Karpas-422 (cell line): ENCODE results near the gene PALS2. TPM values are rescaled to one million over a fixed set of nuclear protein-coding genes. Genes with fewer than 3 reads are reported as not detected.

Experiments
- DNase-seq: peaks from one replicate; pipeline ENCODE4 v3.0.0-alpha.2; 2015
- H2AFZ ChIP-seq: fragments of 200-600 bp; sonication (generic); 2 replicates; pipeline ENCODE4 v1.6.1; 2014; ENCODE audit warnings: antibody characterized with exemption, low read length, mixed read lengths
- H3K27ac ChIP-seq: fragments of 200-600 bp; sonication (generic); 2 replicates; pipeline ENCODE4 v1.5.1; 2014; ENCODE audit warnings: mild to moderate bottlenecking, low read length, moderate library complexity
- H3K27me3 ChIP-seq: fragments of 200-600 bp; sonication (generic); 2 replicates; pipeline ENCODE4 v1.6.1; 2014; ENCODE audit warnings: low read length, mixed read lengths
- H3K36me3 ChIP-seq: fragments of 200-600 bp; sonication (generic); 2 replicates; pipeline ENCODE4 v1.6.1; 2014; ENCODE audit warnings: low read length, mixed read lengths; ENCODE audit not compliant: insufficient read depth
- H3K4me1 ChIP-seq: fragments of 200-600 bp; sonication (generic); 2 replicates; pipeline ENCODE4 v1.6.1; 2014; ENCODE audit warnings: mild to moderate bottlenecking, low read length, mixed read lengths
- H3K4me2 ChIP-seq: fragments of 200-600 bp; sonication (generic); 2 replicates; pipeline ENCODE4 v1.6.1; 2014; ENCODE audit warnings: low read length, low read depth, mild to moderate bottlenecking; ENCODE audit not compliant: poor library complexity, severe bottlenecking
- H3K4me3 ChIP-seq: fragments of 200-600 bp; sonication (generic); 2 replicates; pipeline ENCODE4 v1.5.1; 2014; ENCODE audit warnings: mild to moderate bottlenecking, antibody characterized with exemption, low read length, mixed read lengths
- H3K79me2 ChIP-seq: fragments of 200-600 bp; sonication (generic); 2 replicates; pipeline ENCODE4 v1.6.1; 2014; ENCODE audit warnings: mild to moderate bottlenecking, low read length, mixed read lengths
- H3K9ac ChIP-seq: fragments of 200-600 bp; sonication (generic); 2 replicates; pipeline ENCODE4 v1.6.0; 2014; ENCODE audit warnings: low read length
- H3K9me2 ChIP-seq: fragments of 200-600 bp; sonication (generic), shearing (Covaris generic); replicated peaks from 2 replicates; pipeline ENCODE4 v1.6.0; 2014; ENCODE audit warnings: mild to moderate bottlenecking, low read length, moderate library complexity; ENCODE audit not compliant: insufficient read depth
- H3K9me3 ChIP-seq: fragments of 300-700, 200-600 bp; sonication (generic); 2 replicates; pipeline ENCODE4 v1.6.1; 2014; ENCODE audit warnings: low read length, mixed read lengths
- H4K20me1 ChIP-seq: fragments of 200-600 bp; sonication (generic); 2 replicates; pipeline ENCODE4 v1.6.1; 2014; ENCODE audit warnings: mild to moderate bottlenecking, antibody characterized with exemption, low read length, low read depth; ENCODE audit not compliant: insufficient read depth
- total RNA-seq: library from RNA; depleted of rRNA; stranded (reverse); fragments of >200 nt; shearing (Covaris generic); gene quantifications from 2 replicates; pipeline ENCODE4 v1.2.3, GENCODE V29; 2014; ENCODE audit warnings: low replicate concordance

PALS2 gene
- total RNA-seq, 1 experiment from 2014 or later: 6.3 TPM

GRCh38 chr7:24597014-24597413, 23.8 kb downstream of the PALS2 start:
- H4K20me1 ChIP-seq: peaks cover 50% of the 10 kb centered on the region
- no peaks in the 10 kb centered on the region for H3K9me2 ChIP-seq
- no peaks in the 10 kb centered on the region; the same call in 1 of the 2 replicates for H3K79me2 ChIP-seq
- no peak overlapping the region for H3K9ac ChIP-seq
- no peak overlapping the region for H3K27ac ChIP-seq
- no peak overlapping the region for H3K4me3 ChIP-seq
- no peak overlapping the region for H2AFZ ChIP-seq
- no peaks in the 10 kb centered on the region for H3K36me3 ChIP-seq
- no peaks in the 10 kb centered on the region for H3K4me1 ChIP-seq
- H3K4me2 ChIP-seq: no peak overlapping the region
- DNase-seq: no peak
- no peaks in the 10 kb centered on the region for H3K27me3 ChIP-seq
- no peaks in the 10 kb centered on the region for H3K9me3 ChIP-seq

GRCh38 chr7:24601600-24601999, 28.3 kb downstream of the PALS2 start:
- H3K27me3 ChIP-seq: no peaks in the 10 kb centered on the region
- H4K20me1 ChIP-seq: peaks cover 46% of the 10 kb centered on the region
- no peaks in the 10 kb centered on the region for H3K4me1 ChIP-seq
- H2AFZ ChIP-seq: no peak overlapping the region
- no peaks in the 10 kb centered on the region for H3K9me2 ChIP-seq
- H3K27ac ChIP-seq: no peak overlapping the region
- no peaks in the 10 kb centered on the region for H3K79me2 ChIP-seq
- H3K36me3 ChIP-seq: no peaks in the 10 kb centered on the region
- no peak overlapping the region for H3K4me2 ChIP-seq
- no peak overlapping the region for H3K9ac ChIP-seq
- H3K4me3 ChIP-seq: no peak overlapping the region
- H3K9me3 ChIP-seq: no peaks in the 10 kb centered on the region
- DNase-seq: no peak

- Histone ChIP-seq H4K20me1 (peaks cover 34% of the 10 kb centered on the region; the same call in 1 of the 2 replicates), H3K79me2 (no peaks in the 10 kb centered on the region), H3K36me3 (no peaks in the 10 kb centered on the region), H3K4me2 (no peak overlapping the region), H2AFZ (no peak overlapping the region), H3K27ac (no peak overlapping the region), H3K9me3 (no peaks in the 10 kb centered on the region), H3K27me3 (no peaks in the 10 kb centered on the region), H3K9ac (no peak overlapping the region), H3K9me2 (no peaks in the 10 kb centered on the region), H3K4me1 (no peaks in the 10 kb centered on the region), H3K4me3 (no peak overlapping the region)
- DNase-seq: no peak
Observed at GRCh38 chr7:24602860-24603456, 29.7 kb downstream of the PALS2 start.

- Histone ChIP-seq H3K79me2 (no peaks in the 10 kb centered on the region), H2AFZ (no peak overlapping the region), H3K27me3 (no peaks in the 10 kb centered on the region), H3K36me3 (no peaks in the 10 kb centered on the region), H3K4me2 (no peak overlapping the region), H3K4me3 (no peak overlapping the region), H3K9me3 (no peaks in the 10 kb centered on the region), H3K27ac (no peak overlapping the region), H3K4me1 (no peaks in the 10 kb centered on the region), H4K20me1 (peaks cover 35% of the 10 kb centered on the region; the same call in 1 of the 2 replicates), H3K9me2 (no peaks in the 10 kb centered on the region), H3K9ac (no peak overlapping the region)
- no peak for DNase-seq
Observed at GRCh38 chr7:24604630-24605029, 31.4 kb downstream of the PALS2 start.

- H3K9ac ChIP-seq: no peak overlapping the region
- no peaks in the 10 kb centered on the region; the same call in 1 of the 2 replicates for H3K9me2 ChIP-seq
- H3K4me2 ChIP-seq: no peak overlapping the region
- no peaks in the 10 kb centered on the region for H3K4me1 ChIP-seq
- peaks cover 3% of the 10 kb centered on the region; the same call in 1 of the 2 replicates for H3K9me3 ChIP-seq
- no peak overlapping the region for H3K27ac ChIP-seq
- DNase-seq: no peak
- no peaks in the 10 kb centered on the region; the same call in 1 of the 2 replicates for H3K79me2 ChIP-seq
- no peaks in the 10 kb centered on the region for H3K27me3 ChIP-seq
- H3K4me3 ChIP-seq: no peak overlapping the region
- H3K36me3 ChIP-seq: no peaks in the 10 kb centered on the region
- H2AFZ ChIP-seq: no peak overlapping the region
- peaks cover 28% of the 10 kb centered on the region; the same call in 1 of the 2 replicates for H4K20me1 ChIP-seq
Observed at GRCh38 chr7:24608504-24608903, 35.3 kb downstream of the PALS2 start.

GRCh38 chr7:24609059-24609458, 35.8 kb downstream of the PALS2 start:
- H3K36me3 ChIP-seq: no peaks in the 10 kb centered on the region
- peaks cover 4% of the 10 kb centered on the region; the same call in 1 of the 2 replicates for H3K79me2 ChIP-seq
- peaks cover 6% of the 10 kb centered on the region; the same call in 1 of the 2 replicates for H3K9me3 ChIP-seq
- H4K20me1 ChIP-seq: peaks cover 24% of the 10 kb centered on the region; the same call in 1 of the 2 replicates
- H3K9ac ChIP-seq: no peak overlapping the region
- no peak overlapping the region for H2AFZ ChIP-seq
- H3K27ac ChIP-seq: no peak overlapping the region
- H3K27me3 ChIP-seq: no peaks in the 10 kb centered on the region
- H3K4me1 ChIP-seq: no peaks in the 10 kb centered on the region
- H3K4me2 ChIP-seq: no peak overlapping the region
- no peak for DNase-seq
- no peak overlapping the region for H3K4me3 ChIP-seq
- H3K9me2 ChIP-seq: no peaks in the 10 kb centered on the region; the same call in 1 of the 2 replicates

- no peak overlapping the region for H3K4me3 ChIP-seq
- H3K27ac ChIP-seq: no peak overlapping the region
- no peak overlapping the region for H3K4me2 ChIP-seq
- H3K4me1 ChIP-seq: no peaks in the 10 kb centered on the region
- H4K20me1 ChIP-seq: peaks cover 21% of the 10 kb centered on the region; the same call in 1 of the 2 replicates
- no peaks in the 10 kb centered on the region; the same call in 1 of the 2 replicates for H3K9me2 ChIP-seq
- H3K36me3 ChIP-seq: no peaks in the 10 kb centered on the region
- H3K9me3 ChIP-seq: peaks cover 6% of the 10 kb centered on the region; the same call in 1 of the 2 replicates
- DNase-seq: no peak
- H3K27me3 ChIP-seq: no peaks in the 10 kb centered on the region
- no peak overlapping the region for H3K9ac ChIP-seq
- peaks cover 4% of the 10 kb centered on the region; the same call in 1 of the 2 replicates for H3K79me2 ChIP-seq
- no peak overlapping the region for H2AFZ ChIP-seq
Observed at GRCh38 chr7:24609570-24609969, 36.3 kb downstream of the PALS2 start.

GRCh38 chr7:24611130-24611529, 37.9 kb downstream of the PALS2 start:
- H3K79me2 ChIP-seq: peaks cover 4% of the 10 kb centered on the region; the same call in 1 of the 2 replicates
- peaks cover 17% of the 10 kb centered on the region; the same call in 1 of the 2 replicates for H4K20me1 ChIP-seq
- H3K36me3 ChIP-seq: no peaks in the 10 kb centered on the region
- DNase-seq: no peak
- H3K4me3 ChIP-seq: no peak overlapping the region
- no peak overlapping the region for H2AFZ ChIP-seq
- H3K27me3 ChIP-seq: no peaks in the 10 kb centered on the region; the same call in 1 of the 2 replicates
- H3K4me1 ChIP-seq: no peaks in the 10 kb centered on the region
- no peak overlapping the region for H3K27ac ChIP-seq
- H3K9me3 ChIP-seq: peaks cover 9% of the 10 kb centered on the region
- H3K9me2 ChIP-seq: no peaks in the 10 kb centered on the region; the same call in 1 of the 2 replicates
- H3K4me2 ChIP-seq: no peak overlapping the region
- no peak overlapping the region for H3K9ac ChIP-seq
